ENCODE measurements around the gene KLRF2. TPM values are rescaled to one million over a fixed set of nuclear protein-coding genes. Genes with fewer than 3 reads are reported as not detected.

Gene KLRF2
- total RNA-seq, 1 donor from 2014 or later = not detected

DNA sequence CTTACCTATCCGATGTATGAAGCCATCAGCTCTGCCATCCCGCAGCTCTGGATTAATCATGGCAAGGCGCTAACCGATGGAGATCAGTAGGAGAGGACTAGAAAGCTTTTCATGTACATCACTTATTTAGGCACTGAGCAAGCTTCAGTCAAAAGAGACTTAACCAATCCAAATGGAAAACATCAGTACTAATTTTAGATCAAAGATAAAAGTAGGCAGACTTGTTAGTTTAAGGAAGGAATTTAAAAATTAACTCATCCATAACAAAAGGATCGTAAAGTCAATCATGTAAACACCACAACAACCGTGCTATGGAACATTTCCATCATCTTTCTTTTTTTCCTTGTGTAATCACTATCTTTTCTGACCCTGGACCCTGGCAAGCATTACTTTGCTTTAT, 51.0 kb downstream of the KLRF2 start, which contains the start of gene CLEC2A:
Gene CLEC2A, minus strand, starts transcription at position 101 of the 400 bp plus-strand sequence. Its CDS starts 41 bp downstream, at position 60.
- H3K4me3 ChIP-seq = no peak within 1 kb of the TSS
- H3K27me3 ChIP-seq = no peaks in the 10 kb centered on the region
- no peak for DNase-seq (ENCODE audit: extremely low spot score in 2 of 2)
- no peak within 1 kb of the TSS for H3K27ac ChIP-seq
- intact Hi-C loops (cut with DNase I) = no loop called here
- H3K4me1 ChIP-seq = no peaks in the 10 kb centered on the region
- H3K36me3 ChIP-seq = no peaks in the 10 kb centered on the region
- no peaks in the 10 kb centered on the region for H3K9me3 ChIP-seq
- TF ChIP-seq POLR2A (IDR thresholded peaks at IDR 0.05) (no peak), POLR2AphosphoS5 (IDR thresholded peaks at IDR 0.05; ENCODE audit: insufficient read depth in 1 of 2, low read depth in 1 of 2) (no peak)
- TF ChIP-seq, protein P1, sequence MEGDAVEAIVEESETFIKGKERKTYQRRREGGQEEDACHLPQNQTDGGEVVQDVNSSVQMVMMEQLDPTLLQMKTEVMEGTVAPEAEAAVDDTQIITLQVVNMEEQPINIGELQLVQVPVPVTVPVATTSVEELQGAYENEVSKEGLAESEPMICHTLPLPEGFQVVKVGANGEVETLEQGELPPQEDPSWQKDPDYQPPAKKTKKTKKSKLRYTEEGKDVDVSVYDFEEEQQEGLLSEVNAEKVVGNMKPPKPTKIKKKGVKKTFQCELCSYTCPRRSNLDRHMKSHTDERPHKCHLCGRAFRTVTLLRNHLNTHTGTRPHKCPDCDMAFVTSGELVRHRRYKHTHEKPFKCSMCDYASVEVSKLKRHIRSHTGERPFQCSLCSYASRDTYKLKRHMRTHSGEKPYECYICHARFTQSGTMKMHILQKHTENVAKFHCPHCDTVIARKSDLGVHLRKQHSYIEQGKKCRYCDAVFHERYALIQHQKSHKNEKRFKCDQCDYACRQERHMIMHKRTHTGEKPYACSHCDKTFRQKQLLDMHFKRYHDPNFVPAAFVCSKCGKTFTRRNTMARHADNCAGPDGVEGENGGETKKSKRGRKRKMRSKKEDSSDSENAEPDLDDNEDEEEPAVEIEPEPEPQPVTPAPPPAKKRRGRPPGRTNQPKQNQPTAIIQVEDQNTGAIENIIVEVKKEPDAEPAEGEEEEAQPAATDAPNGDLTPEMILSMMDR (IDR thresholded peaks at IDR 0.05) = no peak

DNA sequence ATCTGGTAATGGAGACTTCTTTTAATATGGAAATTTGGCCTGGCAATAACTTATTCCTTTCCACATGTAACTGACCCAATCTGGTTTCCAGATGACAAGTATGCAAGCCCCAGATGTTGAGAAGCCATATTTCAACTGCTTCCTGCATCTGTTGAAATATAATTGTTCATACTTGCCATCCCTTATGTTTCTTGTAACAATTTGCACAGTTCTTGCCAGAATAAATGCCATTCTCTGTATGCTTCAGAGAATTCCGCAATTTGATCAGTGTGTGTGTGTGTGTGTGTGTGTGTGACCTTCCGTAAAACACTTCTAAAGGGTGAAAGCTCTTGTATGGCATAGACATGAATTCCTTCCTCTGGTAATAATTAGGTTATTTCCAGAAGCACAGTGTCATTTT, 52.7 kb downstream of the KLRF2 start:
- H3K9me3 ChIP-seq = no peaks in the 10 kb centered on the region
- no peaks in the 10 kb centered on the region for H3K27me3 ChIP-seq
- intact Hi-C loops (cut with DNase I) = no loop called here
- no peak overlapping the region for H3K27ac ChIP-seq
- DNase-seq (ENCODE audit: extremely low spot score in 2 of 2) = no peak
- H3K4me3 ChIP-seq = no peak overlapping the region
- H3K36me3 ChIP-seq = no peaks in the 10 kb centered on the region
- H3K4me1 ChIP-seq = no peaks in the 10 kb centered on the region
- TF ChIP-seq POLR2A (IDR thresholded peaks at IDR 0.05) (no peak), POLR2AphosphoS5 (IDR thresholded peaks at IDR 0.05; ENCODE audit: insufficient read depth in 1 of 2, low read depth in 1 of 2) (no peak)
- TF ChIP-seq, protein P1 (IDR thresholded peaks at IDR 0.05) = no peak

DNA sequence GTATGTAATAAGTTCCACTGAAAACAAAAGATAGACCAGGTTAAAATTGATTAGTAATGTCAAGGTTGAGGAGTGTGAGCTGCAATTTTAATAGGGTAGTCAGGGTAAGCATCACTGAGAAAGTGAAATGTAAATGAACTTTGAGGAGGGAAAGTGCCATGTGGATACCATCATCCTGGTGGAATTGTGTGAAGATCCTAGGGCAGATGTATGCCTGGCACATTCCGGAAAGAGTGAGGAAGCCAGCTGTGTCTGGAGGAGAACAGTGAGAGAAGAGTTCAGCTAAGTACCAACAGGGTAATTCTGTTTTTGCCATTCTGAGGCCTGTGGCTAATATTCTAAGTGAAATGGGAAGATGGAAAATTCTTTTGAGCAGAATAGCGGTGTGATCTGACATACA, 53.7 kb downstream of the KLRF2 start:
- no peak for DNase-seq (ENCODE audit: extremely low spot score in 2 of 2)
- H3K27ac ChIP-seq = no peak overlapping the region
- no peaks in the 10 kb centered on the region for H3K27me3 ChIP-seq
- H3K4me1 ChIP-seq = no peaks in the 10 kb centered on the region
- intact Hi-C loops (cut with DNase I) = no loop called here
- TF ChIP-seq POLR2A (IDR thresholded peaks at IDR 0.05) = no peak
- TF ChIP-seq, protein P1 (IDR thresholded peaks at IDR 0.05) = no peak
- no peak for TF ChIP-seq POLR2AphosphoS5 (IDR thresholded peaks at IDR 0.05; ENCODE audit: insufficient read depth in 1 of 2, low read depth in 1 of 2)
- no peaks in the 10 kb centered on the region for H3K36me3 ChIP-seq
- no peaks in the 10 kb centered on the region for H3K9me3 ChIP-seq
- no peak overlapping the region for H3K4me3 ChIP-seq

DNA sequence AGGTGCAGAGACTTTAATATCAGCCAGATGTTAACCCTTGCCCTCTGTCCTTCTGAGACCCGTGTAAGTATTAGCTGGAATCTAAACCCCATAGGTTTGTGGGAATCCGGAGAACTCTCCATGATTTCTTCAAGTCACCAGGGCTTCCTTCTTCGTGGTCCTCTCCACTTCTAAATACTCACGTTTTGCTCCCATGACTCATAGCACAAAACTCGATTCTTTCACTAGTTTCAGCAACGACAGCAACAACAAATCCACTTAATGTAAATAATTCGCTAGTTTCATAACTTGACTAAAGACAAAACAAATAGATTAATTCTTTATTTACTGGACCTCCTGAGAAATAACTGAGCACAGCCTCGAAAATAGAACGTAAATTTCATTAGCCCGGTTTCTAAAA, 55.3 kb downstream of the KLRF2 start:
- Histone ChIP-seq H3K27me3 (no peaks in the 10 kb centered on the region), H3K9me3 (no peaks in the 10 kb centered on the region), H3K27ac (no peak overlapping the region), H3K4me1 (no peaks in the 10 kb centered on the region), H3K36me3 (no peaks in the 10 kb centered on the region), H3K4me3 (no peak overlapping the region)
- TF ChIP-seq POLR2AphosphoS5 (IDR thresholded peaks at IDR 0.05; ENCODE audit: insufficient read depth in 1 of 2, low read depth in 1 of 2) = no peak
- intact Hi-C loops (cut with DNase I) = no loop called here
- no peak for DNase-seq (ENCODE audit: extremely low spot score in 2 of 2)

DNA sequence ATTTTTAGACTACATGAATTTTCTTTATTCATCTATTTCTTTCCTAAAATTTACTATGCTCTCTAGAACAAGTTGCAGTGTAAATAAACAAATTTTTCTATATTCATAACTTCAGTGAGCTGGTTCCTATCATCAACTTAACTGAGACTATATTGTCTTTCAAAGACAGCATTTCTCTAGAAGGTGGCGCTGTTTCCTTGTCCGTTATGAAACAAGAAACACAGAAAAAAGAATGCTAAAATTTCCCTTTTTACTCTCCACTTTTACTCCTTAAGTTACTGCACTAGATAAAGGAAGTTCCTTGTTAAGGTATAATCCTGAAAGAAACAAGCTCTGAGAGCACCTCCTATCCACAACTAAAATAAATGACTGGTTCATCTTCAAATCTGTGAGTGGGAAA, 59.1 kb downstream of the KLRF2 start:
- Histone ChIP-seq H3K9me3 (no peaks in the 10 kb centered on the region), H3K27ac (no peak overlapping the region), H3K4me1 (no peaks in the 10 kb centered on the region), H3K27me3 (no peaks in the 10 kb centered on the region), H3K36me3 (no peaks in the 10 kb centered on the region), H3K4me3 (no peak overlapping the region)
- no peak for DNase-seq (ENCODE audit: extremely low spot score in 2 of 2)
- intact Hi-C loops (cut with DNase I) = no loop called here
- TF ChIP-seq, protein P1 (IDR thresholded peaks at IDR 0.05) = no peak
- TF ChIP-seq POLR2A (IDR thresholded peaks at IDR 0.05) (no peak), POLR2AphosphoS5 (IDR thresholded peaks at IDR 0.05; ENCODE audit: insufficient read depth in 1 of 2, low read depth in 1 of 2) (no peak)

Measured in vagina (tissue), 2 donors.